K562 (cell line): ENCODE data around the gene NEU1. TPM values are rescaled to one million over a fixed set of nuclear protein-coding genes. Genes with fewer than 3 reads are reported as not detected.

ENCODE experiments used
- AFF4 ChIP-seq: sonication (generic); formaldehyde crosslinking; IDR thresholded peaks from 2 replicates; pipeline ENCODE4 v1.8.0; 2023; ENCODE audit warnings: mild to moderate bottlenecking, missing genetic modification reagents
- ATF1 ChIP-seq, 2 experiments: fragments of 450-650 bp in 1 of 2; IDR thresholded peaks; 2 replicates each; pipeline ENCODE4 v1.6.1; 2016; ENCODE audit warnings: missing compliant biosample characterization in 1 of 2, missing genetic modification characterization in 1 of 2
- E2F5 ChIP-seq: sonication (generic); formaldehyde crosslinking; IDR thresholded peaks from 2 replicates; pipeline ENCODE4 v1.8.0; 2022; ENCODE audit warnings: mild to moderate bottlenecking, missing genetic modification reagents
- HSF4 ChIP-seq: fragments of 250-450 bp; sonication (Bioruptor Pico); IDR thresholded peaks from 2 replicates; pipeline ENCODE4 v2.1.2; 2022; ENCODE audit warnings: mild to moderate bottlenecking, moderate library complexity, borderline replicate concordance
- PML ChIP-seq: IDR thresholded peaks from 2 replicates; pipeline ENCODE4 v1.6.1; 2012; ENCODE audit warnings: low read length, inconsistent platforms
- PRMT5 ChIP-seq: sonication (generic); formaldehyde crosslinking; IDR thresholded peaks from 2 replicates; pipeline ENCODE4 v1.5.0; 2020; ENCODE audit warnings: missing genetic modification reagents
- RBM15 ChIP-seq: fragments of 200-400 bp; formaldehyde crosslinking; IDR thresholded peaks from 2 replicates; pipeline ENCODE4 v1.6.1; 2018; ENCODE audit warnings: mild to moderate bottlenecking, low read length, moderate library complexity; ENCODE audit not compliant: insufficient read depth
- TFAM ChIP-seq: fragments of 250-450 bp; sonication (Bioruptor Pico); conservative IDR thresholded peaks from 2 replicates; pipeline ENCODE4 v1.5.0; 2021; ENCODE audit warnings: mild to moderate bottlenecking, moderate library complexity
- ZKSCAN1 ChIP-seq: fragments of 150-350 bp; IDR thresholded peaks from 2 replicates; pipeline ENCODE4 v1.6.1; 2016; ENCODE audit warnings: low read depth, low read length
- ZNF398 ChIP-seq: fragments of 250-450 bp; sonication (Bioruptor Pico); IDR thresholded peaks from 2 replicates; pipeline ENCODE4 v1.8.0; 2021; ENCODE audit warnings: moderate library complexity, mild to moderate bottlenecking, inconsistent platforms
- ZNF408 ChIP-seq: fragments of 250-450 bp; sonication (Bioruptor Pico); IDR thresholded peaks from 2 replicates; pipeline ENCODE4 v1.4.0; 2020; ENCODE audit warnings: low read depth, mild to moderate bottlenecking, moderate library complexity
- ZNF57 ChIP-seq: fragments of 450-650 bp; formaldehyde crosslinking; IDR thresholded peaks from 2 replicates; pipeline ENCODE4 v1.4.0; 2020; ENCODE audit warnings: mild to moderate bottlenecking, moderate library complexity
- ZNF583 ChIP-seq: fragments of 250-450 bp; sonication (Bioruptor Pico); IDR thresholded peaks from 2 replicates; pipeline ENCODE4 v1.4.0; 2020
- polyA plus RNA-seq, 8 experiments: library from polyadenylated mRNA; depleted of rRNA in 4 of 8; stranded (reverse) in 5 of 8; unstranded in 3 of 8; fragments of >200 nt; fragmentation: Nextera tagmentation in 2 of 8; fragmentation: Illumina TruSeq in 1 of 8; extraction: Ambion mirVana in 2 of 8; extraction: Trizol in 1 of 8; gene quantifications; 2 replicates each; pipeline versions ENCODE4 v1.2.1 to v1.2.3, GENCODE V29; 2011 to 2014; ENCODE audit warnings: inconsistent platforms in 1 of 8, missing spikeins in 1 of 8
- total RNA-seq, 7 experiments: library from RNA; depleted of rRNA in 6 of 7; stranded (reverse); fragments of >200 nt in 6 of 7; fragmentation: Illumina TruSeq in 2 of 7; extraction: Trizol in 2 of 7; gene quantifications; 2 replicates each; pipeline versions ENCODE4 v1.2.1 to v1.2.3, GENCODE V29; 2011 to 2021; ENCODE audit warnings: low replicate concordance in 1 of 7

Gene NEU1
- total and polyA plus RNA-seq, 9 of the 15 experiments (the other 6 are each of a cell fraction or from before 2014, with no cell fraction given), result 14.8 to 67.8 (median 51.0) TPM

- no peak for TF ChIP-seq ZNF398 (CRISPR knock-in tag)
- TF ChIP-seq AFF4 (CRISPR knock-in tag), result peak; percentile 100
- peak; percentile 96 for TF ChIP-seq PML
- TF ChIP-seq ZNF408 (CRISPR knock-in tag), result no peak
- no peak; the same call in 1 of the 2 replicates for TF ChIP-seq HSF4 (CRISPR knock-in tag)
- no peak; the same call in 1 of the 2 replicates for TF ChIP-seq ATF1 (CRISPR knock-in tag; IDR thresholded peaks at IDR 0.05)
- peak; percentile 81 for TF ChIP-seq ATF1 (tag; IDR thresholded peaks at IDR 0.05)
- TF ChIP-seq ZKSCAN1, result peak; percentile 23; the same call in 1 of the 2 replicates
- TF ChIP-seq ZNF57 (CRISPR knock-in tag), result peak; percentile 79; the same call in 1 of the 2 replicates
- TF ChIP-seq E2F5, result peak; percentile 65; the same call in 1 of the 2 replicates
- no peak for TF ChIP-seq TFAM (CRISPR knock-in tag)
- no peak for TF ChIP-seq RBM15
- TF ChIP-seq PRMT5, result no peak
- peak; percentile 93 for TF ChIP-seq ZNF583 (CRISPR knock-in tag)
Measured at GRCh38 chr6:31834367-31835250, 28.0 kb downstream of the NEU1 start (continued).
